Neural cell (in vitro differentiated cells): Measurements from ENCODE around the gene ABRACL. TPM values are rescaled to one million over a fixed set of nuclear protein-coding genes. Genes with fewer than 3 reads are reported as not detected.

Source experiments
- H2AFZ ChIP-seq: fragments of 200-600, 300-800 bp; sonication (generic), shearing (Covaris generic); 2 replicates; pipeline ENCODE4 v1.6.0; 2014; ENCODE audit warnings: low read depth, mild to moderate bottlenecking, antibody characterized with exemption, low read length, moderate library complexity
- H3F3A ChIP-seq: fragments of 200-600 bp; shearing (Covaris generic); 2 replicates; pipeline ENCODE4 v1.6.1; 2016; ENCODE audit warnings: mild to moderate bottlenecking, moderate library complexity, mixed read lengths, antibody characterized with exemption, low read length; ENCODE audit not compliant: insufficient read depth, poor library complexity, severe bottlenecking
- H3K27ac ChIP-seq: fragments of 200-600, 300-800 bp; sonication (generic), shearing (Covaris generic); 2 replicates; pipeline ENCODE4 v1.5.1; 2014; ENCODE audit warnings: mild to moderate bottlenecking, low read length, moderate library complexity
- H3K27me3 ChIP-seq: fragments of 300-800, 200-600 bp; sonication (generic), shearing (Covaris generic); 2 replicates; pipeline ENCODE4 v1.6.0; 2014; ENCODE audit warnings: mild to moderate bottlenecking, low read depth, low read length, moderate library complexity; ENCODE audit not compliant: insufficient read depth
- H3K36me3 ChIP-seq: fragments of 300-800, 200-600 bp; sonication (generic), shearing (Covaris generic); 2 replicates; pipeline ENCODE4 v1.5.1; 2014; ENCODE audit warnings: mild to moderate bottlenecking, antibody characterized with exemption, low read length, moderate library complexity; ENCODE audit not compliant: insufficient read depth
- H3K4me2 ChIP-seq: fragments of 300-800, 200-600 bp; sonication (generic), shearing (Covaris generic); 2 replicates; pipeline ENCODE4 v1.6.0; 2014; ENCODE audit warnings: mild to moderate bottlenecking, low read length
- H3K4me3 ChIP-seq: fragments of 300-800, 200-600 bp; sonication (generic), shearing (Covaris generic); 2 replicates; pipeline ENCODE4 v1.5.1; 2014; ENCODE audit warnings: mild to moderate bottlenecking, low read length, moderate library complexity
- H3K79me2 ChIP-seq: fragments of 200-600 bp; shearing (Covaris generic); replicated peaks from 2 replicates; pipeline ENCODE4 v1.6.0; 2014; ENCODE audit warnings: mild to moderate bottlenecking, low read length, moderate library complexity; ENCODE audit not compliant: insufficient read depth
- H3K9ac ChIP-seq: fragments of 300-800, 200-600 bp; sonication (generic), shearing (Covaris generic); 2 replicates; pipeline ENCODE4 v1.6.1; 2016; ENCODE audit warnings: mild to moderate bottlenecking, low read length, mixed read lengths
- H3K9me2 ChIP-seq: fragments of 200-600 bp; shearing (Covaris generic); 2 replicates; pipeline ENCODE4 v1.6.1; 2016; ENCODE audit warnings: mild to moderate bottlenecking, low read length, mixed read lengths; ENCODE audit not compliant: insufficient read depth
- H3K9me3 ChIP-seq: fragments of 200-600, 300-800 bp; sonication (generic), shearing (Covaris generic); 2 replicates; pipeline ENCODE4 v1.6.1; 2016; ENCODE audit warnings: mild to moderate bottlenecking, mixed run types, low read length, moderate library complexity, mixed read lengths
- H4K20me1 ChIP-seq: fragments of 200-600 bp; shearing (Covaris generic); 2 replicates; pipeline ENCODE4 v1.6.1; 2016; ENCODE audit warnings: mild to moderate bottlenecking, mixed run types; ENCODE audit not compliant: insufficient read depth
- CTCF ChIP-seq: fragments of 450-650 bp; IDR thresholded peaks from 2 replicates; pipeline ENCODE4 v1.5.1; 2014; ENCODE audit warnings: antibody characterized with exemption, mild to moderate bottlenecking, moderate library complexity; ENCODE audit not compliant: poor library complexity, severe bottlenecking
- EP300 ChIP-seq: fragments of 450-650 bp; conservative IDR thresholded peaks from 2 replicates; pipeline ENCODE4 v1.6.1; 2014; ENCODE audit warnings: antibody characterized with exemption, mild to moderate bottlenecking, moderate library complexity; ENCODE audit not compliant: poor library complexity, severe bottlenecking
- EZH2 ChIP-seq: fragments of 200-600, 300-800 bp; shearing (Covaris generic), sonication (generic); IDR thresholded peaks from 2 replicates; pipeline ENCODE4 v1.6.1; 2014; ENCODE audit warnings: antibody characterized with exemption, low read length, borderline replicate concordance, mild to moderate bottlenecking; ENCODE audit not compliant: insufficient read depth, poor library complexity, severe bottlenecking
- MXI1 ChIP-seq: fragments of 450-650 bp; conservative IDR thresholded peaks from 2 replicates; pipeline ENCODE4 v1.6.1; 2014; ENCODE audit warnings: antibody characterized with exemption, mild to moderate bottlenecking; ENCODE audit not compliant: poor library complexity, severe bottlenecking
- POLR2AphosphoS5 ChIP-seq: IDR thresholded peaks from 2 replicates; pipeline ENCODE4 v1.6.1; 2012
- RAD21 ChIP-seq: fragments of 450-650 bp; conservative IDR thresholded peaks from 2 replicates; pipeline ENCODE4 v1.6.1; 2014; ENCODE audit warnings: antibody characterized with exemption, mild to moderate bottlenecking, moderate library complexity
- SMC3 ChIP-seq: fragments of 450-650 bp; conservative IDR thresholded peaks from 2 replicates; pipeline ENCODE4 v1.6.1; 2014; ENCODE audit warnings: antibody characterized with exemption, mild to moderate bottlenecking, moderate library complexity; ENCODE audit not compliant: poor library complexity
- TAF1 ChIP-seq: IDR thresholded peaks from 2 replicates; pipeline ENCODE4 v1.6.1; 2012; ENCODE audit warnings: low read depth
- polyA minus RNA-seq: library from RNA; depleted of rRNA, polyadenylated mRNA; stranded (reverse); fragments of >200 nt; gene quantifications from 2 replicates; pipeline ENCODE4 v1.2.3, GENCODE V29; 2014
- polyA plus RNA-seq: library from polyadenylated mRNA; depleted of rRNA; stranded (reverse); fragments of >200 nt; gene quantifications from 2 replicates; pipeline ENCODE4 v1.2.3, GENCODE V29; 2014
- TF ChIP-seq, protein P1 (sequence below): IDR thresholded peaks from 2 replicates; pipeline ENCODE4 v1.6.1; 2012; ENCODE audit warnings: borderline replicate concordance

Gene ABRACL
- 160 and 201 TPM in 2 replicates for polyA plus RNA-seq
- polyA minus RNA-seq = 65.5 and 85.1 TPM in 2 replicates

- Histone ChIP-seq H4K20me1 (no peaks in the 10 kb centered on the region), H3K9me2 (no peaks in the 10 kb centered on the region), H3K9me3 (no peaks in the 10 kb centered on the region), H3K4me3 (peak within 1 kb of the TSS; percentile 89), H3K36me3 (no peaks in the 10 kb centered on the region), H2AFZ (peak within 1 kb of the TSS; percentile 81), H3K4me2 (peak within 1 kb of the TSS; percentile 83), H3K27ac (peak within 1 kb of the TSS; percentile 97), H3K9ac (peak within 1 kb of the TSS; percentile 98), H3K27me3 (no peaks in the 10 kb centered on the region), H3K79me2 (peaks cover 39% of the 10 kb centered on the region), H3F3A (peaks cover 3% of the 10 kb centered on the region)
- TF ChIP-seq POLR2AphosphoS5 (peak; percentile 83), CTCF (no peak), EZH2 (no peak), SMC3 (peak; percentile 50), MXI1 (peak; percentile 83), RAD21 (peak; percentile 40), EP300 (peak; percentile 54), TAF1 (peak; percentile 93)
- TF ChIP-seq, protein P1, sequence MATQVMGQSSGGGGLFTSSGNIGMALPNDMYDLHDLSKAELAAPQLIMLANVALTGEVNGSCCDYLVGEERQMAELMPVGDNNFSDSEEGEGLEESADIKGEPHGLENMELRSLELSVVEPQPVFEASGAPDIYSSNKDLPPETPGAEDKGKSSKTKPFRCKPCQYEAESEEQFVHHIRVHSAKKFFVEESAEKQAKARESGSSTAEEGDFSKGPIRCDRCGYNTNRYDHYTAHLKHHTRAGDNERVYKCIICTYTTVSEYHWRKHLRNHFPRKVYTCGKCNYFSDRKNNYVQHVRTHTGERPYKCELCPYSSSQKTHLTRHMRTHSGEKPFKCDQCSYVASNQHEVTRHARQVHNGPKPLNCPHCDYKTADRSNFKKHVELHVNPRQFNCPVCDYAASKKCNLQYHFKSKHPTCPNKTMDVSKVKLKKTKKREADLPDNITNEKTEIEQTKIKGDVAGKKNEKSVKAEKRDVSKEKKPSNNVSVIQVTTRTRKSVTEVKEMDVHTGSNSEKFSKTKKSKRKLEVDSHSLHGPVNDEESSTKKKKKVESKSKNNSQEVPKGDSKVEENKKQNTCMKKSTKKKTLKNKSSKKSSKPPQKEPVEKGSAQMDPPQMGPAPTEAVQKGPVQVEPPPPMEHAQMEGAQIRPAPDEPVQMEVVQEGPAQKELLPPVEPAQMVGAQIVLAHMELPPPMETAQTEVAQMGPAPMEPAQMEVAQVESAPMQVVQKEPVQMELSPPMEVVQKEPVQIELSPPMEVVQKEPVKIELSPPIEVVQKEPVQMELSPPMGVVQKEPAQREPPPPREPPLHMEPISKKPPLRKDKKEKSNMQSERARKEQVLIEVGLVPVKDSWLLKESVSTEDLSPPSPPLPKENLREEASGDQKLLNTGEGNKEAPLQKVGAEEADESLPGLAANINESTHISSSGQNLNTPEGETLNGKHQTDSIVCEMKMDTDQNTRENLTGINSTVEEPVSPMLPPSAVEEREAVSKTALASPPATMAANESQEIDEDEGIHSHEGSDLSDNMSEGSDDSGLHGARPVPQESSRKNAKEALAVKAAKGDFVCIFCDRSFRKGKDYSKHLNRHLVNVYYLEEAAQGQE = peak; percentile 97
Observed at GRCh38 chr6:139028658-139029469, at the start of gene ABRACL. ABRACL (plus strand) TSS chr6:139028745; CDS start chr6:139034161, 5,416 bp downstream.

DNA sequence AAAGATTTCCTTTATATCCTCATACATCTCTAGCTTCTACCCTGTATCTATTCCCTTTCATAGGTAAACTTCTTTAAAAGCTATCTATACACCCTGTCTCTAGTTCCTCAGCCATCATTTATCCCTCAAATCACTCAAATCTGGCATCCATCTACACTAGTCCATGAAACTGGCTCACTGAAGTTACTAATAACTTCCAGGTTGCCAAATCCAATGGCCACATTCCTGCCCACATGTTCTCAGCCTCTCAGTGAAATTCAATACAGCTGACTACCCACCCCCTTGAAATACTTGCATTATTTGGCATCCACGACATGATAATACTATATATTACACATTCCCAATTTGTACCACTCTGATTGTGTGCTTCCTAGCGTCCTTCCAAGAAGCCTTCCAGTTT, 49.2 kb upstream of the ABRACL start:
- Histone ChIP-seq H3K4me3 (no peak overlapping the region), H3K36me3 (no peaks in the 10 kb centered on the region), H2AFZ (no peak overlapping the region), H3K9me2 (no peaks in the 10 kb centered on the region), H3K27me3 (no peaks in the 10 kb centered on the region), H3K4me2 (no peak overlapping the region), H3K79me2 (peaks cover 91% of the 10 kb centered on the region), H3K9me3 (no peaks in the 10 kb centered on the region), H3K27ac (no peak overlapping the region), H3F3A (no peaks in the 10 kb centered on the region), H4K20me1 (no peaks in the 10 kb centered on the region), H3K9ac (no peak overlapping the region)
- no peak for TF ChIP-seq EP300
- no peak for TF ChIP-seq SMC3
- no peak for TF ChIP-seq RAD21
- no peak for TF ChIP-seq TAF1
- TF ChIP-seq, protein P1 = no peak
- TF ChIP-seq MXI1 = no peak
- TF ChIP-seq EZH2 = no peak
- no peak for TF ChIP-seq CTCF
- TF ChIP-seq POLR2AphosphoS5 = no peak
